HG02610 (cell line): ENCODE data around the gene TMA16.
"Not testable (repeated sequence)": the region's sequence is repeated elsewhere in the genome, so short reads cannot be mapped to it uniquely, and the experiment has no call there.

ENCODE experiments used
- ATAC-seq: cut with Tn5 transposase; IDR thresholded peaks from one replicate; pipeline ENCODE4 v1.9.1; 2021; ENCODE audit warnings: mild to moderate bottlenecking, moderate library complexity; ENCODE audit not compliant: unreplicated experiment

The TMA16 gene

GRCh38 chr4:163505374-163505773, 10.9 kb downstream of the TMA16 start:
- no peak for ATAC-seq

GRCh38 chr4:163515198-163515597, 20.7 kb downstream of the TMA16 start:
- ATAC-seq, result no peak

- no peak for ATAC-seq
Measured at GRCh38 chr4:163523791-163524365, 29.4 kb downstream of the TMA16 start.

GRCh38 chr4:163525982-163526381, 31.5 kb downstream of the TMA16 start:
- ATAC-seq, result no peak

GRCh38 chr4:163527172-163527571, 32.7 kb downstream of the TMA16 start:
- no peak for ATAC-seq

- ATAC-seq, result no peak
Measured at GRCh38 chr4:163528653-163529052, 34.2 kb downstream of the TMA16 start.

- no peak for ATAC-seq
Measured at GRCh38 chr4:163534056-163534455, 39.6 kb downstream of the TMA16 start.

- no peak for ATAC-seq
Measured at GRCh38 chr4:163535657-163536056, 41.2 kb downstream of the TMA16 start.

GRCh38 chr4:163536091-163536490, 41.6 kb downstream of the TMA16 start:
- no peak for ATAC-seq

- ATAC-seq, result no peak
Measured at GRCh38 chr4:163537114-163537513, 42.6 kb downstream of the TMA16 start.

- ATAC-seq, result not testable (repeated sequence)
Measured at GRCh38 chr4:163538820-163539219, 44.3 kb downstream of the TMA16 start.

GRCh38 chr4:163540448-163540847, 46.0 kb downstream of the TMA16 start:
- no peak for ATAC-seq

GRCh38 chr4:163540977-163541376, 46.5 kb downstream of the TMA16 start:
- no peak for ATAC-seq

- ATAC-seq, result no peak
Measured at GRCh38 chr4:163542275-163542674, 47.8 kb downstream of the TMA16 start.

GRCh38 chr4:163544407-163545038, 50.0 kb downstream of the TMA16 start:
- peak; percentile 78 for ATAC-seq

GRCh38 chr4:163548481-163549243, 54.2 kb downstream of the TMA16 start:
- ATAC-seq, result peak; percentile 43

- no peak for ATAC-seq
Measured at GRCh38 chr4:163550869-163551267, 56.4 kb downstream of the TMA16 start.

GRCh38 chr4:163553146-163553545, 58.7 kb downstream of the TMA16 start:
- no peak for ATAC-seq

- ATAC-seq, result no peak
Measured at GRCh38 chr4:163554870-163555465, 60.5 kb downstream of the TMA16 start.

GRCh38 chr4:163556177-163556576, 61.7 kb downstream of the TMA16 start:
- peak; percentile 53 for ATAC-seq

GRCh38 chr4:163556650-163557391, 62.3 kb downstream of the TMA16 start:
- no peak for ATAC-seq
